Measurements from ENCODE around the gene PAH. TPM values are rescaled to one million over a fixed set of nuclear protein-coding genes. Genes with fewer than 3 reads are reported as not detected.
"Not testable (repeated sequence)": the region's sequence is repeated elsewhere in the genome, so short reads cannot be mapped to it uniquely, and the experiment has no call there.

PAH gene
- total and polyA plus RNA-seq, 3 donors from 2014 or later, result 9.3 to 23.2 (median 18.4) TPM

GRCh38 chr12:102833687-102834441, 83.2 kb downstream of the PAH start:
- 72 to 73% methylated on average over 10 of the region's 10 CpGs for WGBS, 2 donors
- H3K4me1 ChIP-seq, result no peaks in the 10 kb centered on the region
- intact Hi-C loops (cut with DNase I; ENCODE audit: low total_unique reads), result no loop called here
- no peaks in the 10 kb centered on the region for H3K9me3 ChIP-seq
- H3K27ac ChIP-seq, result no peak overlapping the region
- H3K27me3 ChIP-seq, result no peaks in the 10 kb centered on the region
- no peak overlapping the region for H3K4me3 ChIP-seq
- peak; percentile 32 for DNase-seq
- TF ChIP-seq POLR2A (IDR thresholded peaks at IDR 0.05) (no peak), CTCF (IDR thresholded peaks at IDR 0.05) (no peak)
- H3K36me3 ChIP-seq (ENCODE audit: low read depth, missing control alignments), result no peaks in the 10 kb centered on the region

- H3K27ac ChIP-seq; H3K9me3 ChIP-seq; intact Hi-C loops (cut with DNase I; ENCODE audit: low total_unique reads); H3K27me3 ChIP-seq; H3K4me3 ChIP-seq; H3K4me1 ChIP-seq; DNase-seq; H3K36me3 ChIP-seq (ENCODE audit: low read depth, missing control alignments): not testable (repeated sequence)
- 70% methylated on average over 22 to 24 of the region's 24 CpGs for WGBS, 2 donors
Measured at GRCh38 chr12:102832826-102833225, 84.2 kb downstream of the PAH start.

GRCh38 chr12:102824218-102824835, 92.7 kb downstream of the PAH start:
- Histone ChIP-seq H3K27me3 (no peaks in the 10 kb centered on the region), H3K9me3 (no peaks in the 10 kb centered on the region), H3K27ac (no peak overlapping the region), H3K4me1 (no peaks in the 10 kb centered on the region), H3K36me3 (ENCODE audit: low read depth, missing control alignments) (no peaks in the 10 kb centered on the region), H3K4me3 (peak overlapping the region in 1 of 2 donors; percentile 18)
- intact Hi-C loops (cut with DNase I; ENCODE audit: low total_unique reads), result no loop called here
- 5 to 7% methylated on average over 34 to 36 of the region's 36 CpGs for WGBS, 2 donors
- no peak for TF ChIP-seq CTCF (IDR thresholded peaks at IDR 0.05)
- TF ChIP-seq POLR2A (IDR thresholded peaks at IDR 0.05), result no peak
- peak; percentile 75 for DNase-seq

- TF ChIP-seq POLR2A (IDR thresholded peaks at IDR 0.05), result no peak
- TF ChIP-seq CTCF (IDR thresholded peaks at IDR 0.05), result no peak
Measured at GRCh38 chr12:102821149-102821548, 95.9 kb downstream of the PAH start.

GRCh38 chr12:102816816-102817434, 100.1 kb downstream of the PAH start:
- no peaks in the 10 kb centered on the region for H3K36me3 ChIP-seq (ENCODE audit: low read depth, missing control alignments)
- intact Hi-C loops (cut with DNase I; ENCODE audit: low total_unique reads), result no loop called here
- 20 to 27% methylated on average over 5 of the region's 5 CpGs for WGBS, 2 donors
- DNase-seq, result peak; percentile 22
- no peaks in the 10 kb centered on the region for H3K9me3 ChIP-seq
- H3K4me1 ChIP-seq, result peaks cover 4% of the 10 kb centered on the region
- H3K4me3 ChIP-seq, result no peak overlapping the region
- no peaks in the 10 kb centered on the region for H3K27me3 ChIP-seq
- no peak overlapping the region for H3K27ac ChIP-seq
- peak; percentile 58 to 77 (median 70) for TF ChIP-seq CTCF (IDR thresholded peaks at IDR 0.05)
- no peak for TF ChIP-seq POLR2A (IDR thresholded peaks at IDR 0.05)

More at GRCh38 chr12:102821149-102821548, 95.9 kb downstream of the PAH start:
- Histone ChIP-seq H3K36me3 (ENCODE audit: low read depth, missing control alignments) (no peaks in the 10 kb centered on the region), H3K27me3 (no peaks in the 10 kb centered on the region), H3K27ac (no peak overlapping the region), H3K4me1 (peaks cover 4% of the 10 kb centered on the region), H3K4me3 (no peak overlapping the region), H3K9me3 (no peaks in the 10 kb centered on the region)
- intact Hi-C loops (cut with DNase I; ENCODE audit: low total_unique reads), result no loop called here
- DNase-seq, result no peak
- WGBS, 2 donors, result 73 to 86% methylated on average over 5 of the region's 5 CpGs
